HepG2 (cell line): ENCODE measurements around the gene EPG5. TPM values are rescaled to one million over a fixed set of nuclear protein-coding genes. Genes with fewer than 3 reads are reported as not detected.

Experiments used
- ATAC-seq: fragments of 200-7000 bp; cut with Tn5 transposase; 3 replicates; pipeline ENCODE4 v1.9.1; 2020; ENCODE audit warnings: mild to moderate bottlenecking, moderate library complexity
- BruUV-seq: library from RNA; stranded (reverse); fragments of 400-500 nt; replicated peaks from 2 replicates; lab custom pipeline; 2021; lab: Mats Ljungman, UMichigan
- CTCF ChIA-PET: fragments of 300-600 bp; formaldehyde crosslinking; extraction: SDS; loops from one replicate; lab custom pipeline; 2021; ENCODE audit warnings: low total read pairs, inconsistent platforms, low intra/inter-chr PET ratio; lab: Yijun Ruan, JAX
- POLR2A ChIA-PET: fragments of 350-600 bp; sonication (Branson Sonifier 250); formaldehyde crosslinking; loops from one replicate; lab custom pipeline; 2020; ENCODE audit warnings: antibody characterized with exemption, inconsistent platforms; lab: Yijun Ruan, JAX
- DNase-seq: peaks from one replicate; pipeline ENCODE4 v3.0.0-alpha.2; 2015; ENCODE audit warnings: low spot score
- FAIRE-seq: peaks from 3 replicates; lab custom pipeline; 2011; peaks lifted over from hg19 to GRCh38; lab: Jason Lieb, UNC
- H2AFZ ChIP-seq: one replicate; pipeline ENCODE4 v1.6.1; 2011; ENCODE audit warnings: low read length, inconsistent platforms
- H3K27ac ChIP-seq: fragments of 300-600 bp; 3 replicates; pipeline ENCODE4 v1.8.0; 2011; ENCODE audit warnings: mixed run types, mild to moderate bottlenecking, mixed read lengths, low read length, inconsistent platforms; ENCODE audit not compliant: insufficient read depth; ENCODE audit errors: extremely low read length
- H3K27me3 ChIP-seq, 2 experiments: fragments of 200-600 bp in 1 of 2; 2 replicates in 1 of 2; 3 replicates in 1 of 2; pipeline versions ENCODE4 v1.6.0 to v1.8.0; 2011; ENCODE audit warnings: low read length in 2 of 2, mild to moderate bottlenecking in 2 of 2, moderate library complexity in 2 of 2, inconsistent platforms in 1 of 2; ENCODE audit not compliant: insufficient read depth in 2 of 2, control insufficient read depth in 1 of 2
- H3K36me3 ChIP-seq, 2 experiments: fragments of 200-600 bp in 1 of 2; replicated peaks in 1 of 2; 2 replicates in 1 of 2; 3 replicates in 1 of 2; pipeline versions ENCODE4 v1.5.1 to v1.8.0; 2011; ENCODE audit warnings: low read length in 2 of 2, inconsistent platforms in 1 of 2; ENCODE audit not compliant: insufficient read depth in 2 of 2, control insufficient read depth in 1 of 2
- H3K4me1 ChIP-seq: 2 replicates; pipeline ENCODE4 v1.5.1; 2012; ENCODE audit warnings: low read length, inconsistent platforms; ENCODE audit not compliant: insufficient read depth
- H3K4me2 ChIP-seq: 2 replicates; pipeline ENCODE4 v1.6.0; 2011; ENCODE audit warnings: low read depth, low read length, inconsistent platforms
- H3K4me3 ChIP-seq, 3 experiments: fragments of 200-600 bp in 1 of 3; sonication (generic), shearing (Covaris generic) in 1 of 3; replicated peaks in 1 of 3; 2 replicates each; pipeline ENCODE4 v1.5.1; 2011 to 2016; ENCODE audit warnings: low read length in 3 of 3, inconsistent platforms in 2 of 3, low read depth in 2 of 3, mild to moderate bottlenecking in 2 of 3, control low read depth in 1 of 3, mixed read lengths in 1 of 3; ENCODE audit not compliant: insufficient read depth in 1 of 3
- H3K79me2 ChIP-seq: one replicate; pipeline ENCODE4 v1.6.1; 2011; ENCODE audit warnings: low read length, inconsistent platforms; ENCODE audit not compliant: insufficient read depth
- H3K9ac ChIP-seq: 2 replicates; pipeline ENCODE4 v1.6.0; 2011; ENCODE audit warnings: mild to moderate bottlenecking, low read depth, low read length, inconsistent platforms; ENCODE audit not compliant: insufficient read depth
- H3K9me3 ChIP-seq: 2 replicates; pipeline ENCODE4 v1.5.1; 2012; ENCODE audit warnings: mild to moderate bottlenecking, low read length
- H4K20me1 ChIP-seq: 2 replicates; pipeline ENCODE4 v1.6.0; 2011; ENCODE audit warnings: inconsistent platforms, mild to moderate bottlenecking, low read length, moderate library complexity; ENCODE audit not compliant: insufficient read depth
- GLMP ChIP-seq: sonication (generic); formaldehyde crosslinking; IDR thresholded peaks from 2 replicates; pipeline ENCODE4 v1.9.0; 2021; ENCODE audit warnings: missing genetic modification reagents, mild to moderate bottlenecking, borderline replicate concordance
- HES4 ChIP-seq: sonication (generic); formaldehyde crosslinking; IDR thresholded peaks from 2 replicates; pipeline ENCODE4 v1.9.0; 2021; ENCODE audit warnings: mild to moderate bottlenecking, missing genetic modification reagents, borderline replicate concordance
- HMG20B ChIP-seq: conservative IDR thresholded peaks from 2 replicates; pipeline ENCODE4 v1.6.1; 2016; ENCODE audit warnings: missing genetic modification reagents, missing compliant biosample characterization
- MXI1 ChIP-seq: IDR thresholded peaks from 3 replicates; pipeline ENCODE4 v1.6.1; 2012; ENCODE audit warnings: low read depth, low read length, inconsistent platforms, borderline replicate concordance
- PATZ1 ChIP-seq: sonication (generic); formaldehyde crosslinking; IDR thresholded peaks from 2 replicates; pipeline ENCODE4 v1.4.0; 2020; ENCODE audit warnings: missing genetic modification reagents
- SP140L ChIP-seq: sonication (generic); formaldehyde crosslinking; IDR thresholded peaks from 2 replicates; pipeline ENCODE4 v1.4.0; 2020; ENCODE audit warnings: missing genetic modification reagents, borderline replicate concordance
- ZNF280B ChIP-seq: sonication (generic); formaldehyde crosslinking; IDR thresholded peaks from 2 replicates; pipeline ENCODE4 v1.5.0; 2020; ENCODE audit warnings: missing genetic modification reagents, mild to moderate bottlenecking, borderline replicate concordance
- WGBS: methylation state at CpG from one replicate; pipeline ENCODE4 v1.1.6; 2017; ENCODE audit warnings: low lambda C conversion rate; 5-methylcytosine and 5-hydroxymethylcytosine counted together
- in situ Hi-C: cut with HindIII; loops from 2 replicates; pipeline ENCODE4 v1.10.0; 2017; ENCODE audit warnings: low pct_unique_long_range_greater_than_20kb; ENCODE audit not compliant: extremely low pct_ligation_motif_present
- intact Hi-C: fragments of 100-400 bp; cut with micrococcal nuclease; formaldehyde crosslinking; loops from one replicate; pipeline ENCODE4 v1.10.0; 2022; ENCODE audit not compliant: unreplicated experiment
- polyA plus RNA-seq, 8 experiments: library from polyadenylated mRNA; depleted of rRNA in 3 of 8; stranded (reverse) in 7 of 8; unstranded in 1 of 8; fragments of >200 nt; fragmentation: Illumina TruSeq in 4 of 8; extraction: Trizol in 4 of 8; gene quantifications; 2 replicates each; pipeline versions ENCODE4 v1.2.1 to v1.2.3, GENCODE V29; 2011 to 2016; ENCODE audit warnings: low read depth in 4 of 8, missing spikeins in 1 of 8, mixed read lengths in 1 of 8; ENCODE audit not compliant: insufficient read depth in 1 of 8
- total RNA-seq, 5 experiments: library from RNA; depleted of rRNA; stranded (reverse); fragments of >200 nt; fragmentation: Illumina TruSeq; extraction: Trizol; gene quantifications; 2 replicates each; pipeline ENCODE4 v1.2.3, GENCODE V29; 2016; ENCODE audit warnings: low read depth in 1 of 5

The EPG5 gene
- total and polyA plus RNA-seq, 2 of the 13 experiments (the other 11 are each of a cell fraction or from before 2014, with no cell fraction given), result 6.7 to 9.3 TPM

- CTCF ChIA-PET, result no interaction called here
- WGBS, result 94% methylated on average over 2 of the region's 2 CpGs
- Histone ChIP-seq H3K4me3 (no peak overlapping the region), H3K27me3 (no peaks in the 10 kb centered on the region), H3K9me3 (no peaks in the 10 kb centered on the region), H3K4me2 (no peak overlapping the region), H4K20me1 (no peaks in the 10 kb centered on the region), H3K9ac (no peak overlapping the region), H3K79me2 (no peaks in the 10 kb centered on the region), H3K36me3 (peaks cover 12 to 46% of the 10 kb centered on the region in 2 experiments; a peak in 4 of 5 replicates), H2AFZ (no peak overlapping the region), H3K27ac (no peak overlapping the region), H3K4me1 (peaks cover 14% of the 10 kb centered on the region)
- no peak for FAIRE-seq
- TF ChIP-seq HMG20B (no peak), ZNF280B (CRISPR knock-in tag) (no peak), HES4 (CRISPR knock-in tag) (no peak)
- no TSS peak for BruUV-seq
- no peak for ATAC-seq
- POLR2A ChIA-PET, result no interaction called here
- intact Hi-C loops, result loop anchor here (10.0 kb wide), 1 partner anchor 136 kb away; the partner anchor contains the start of gene PSTPIP2
- no peak for DNase-seq
- in situ Hi-C loops, result no loop called here
These were observed 28.6 kb downstream of the EPG5 start for GRCh38 chr18:45938488-45938935.

- no peaks in the 10 kb centered on the region for H4K20me1 ChIP-seq
- no peak overlapping the region for H3K4me3 ChIP-seq
- no peaks in the 10 kb centered on the region for H3K79me2 ChIP-seq
- H3K4me2 ChIP-seq, result peak overlapping the region; percentile 29; the same call in 1 of the 2 replicates
- FAIRE-seq (no peak), ATAC-seq (peak; percentile 95), DNase-seq (peak; percentile 54)
- H3K27me3 ChIP-seq, result no peaks in the 10 kb centered on the region
- no peak overlapping the region for H2AFZ ChIP-seq
- ChIA-PET POLR2A (no interaction called here), CTCF (no interaction called here)
- no peak overlapping the region for H3K9ac ChIP-seq
- H3K4me1 ChIP-seq, result peaks cover 14% of the 10 kb centered on the region
- intact Hi-C loops (loop anchor here (1.0 to 10.0 kb wide), 2 partner anchors 32 to 139 kb away; partner anchors contain the start of genes EPG5 and PSTPIP2), in situ Hi-C loops (no loop called here)
- H3K36me3 ChIP-seq, result peaks cover 5 to 43% of the 10 kb centered on the region in 2 experiments; a peak in 4 of 5 replicates
- no TSS peak for BruUV-seq
- 69% methylated on average over 3 of the region's 3 CpGs for WGBS
- H3K9me3 ChIP-seq, result no peaks in the 10 kb centered on the region
- H3K27ac ChIP-seq, result peak overlapping the region; percentile 27
- TF ChIP-seq PATZ1 (CRISPR knock-in tag), result no peak
- no peak for TF ChIP-seq GLMP (CRISPR knock-in tag)
- TF ChIP-seq SP140L (CRISPR knock-in tag), result no peak
- 0 out of 3 replicates have a peak, but pooled peaks have one; percentile 18 for TF ChIP-seq MXI1
These were observed 31.4 kb downstream of the EPG5 start for GRCh38 chr18:45935591-45936335.
